ENCODE results near the gene NAA20. TPM values are rescaled to one million over a fixed set of nuclear protein-coding genes. Genes with fewer than 3 reads are reported as not detected.

NAA20 gene
- total and polyA plus RNA-seq, 2 of the 13 experiments (the other 11 are each of a cell fraction or from before 2014, with no cell fraction given): 81.9 to 82.8 TPM

- peak; percentile 97 for TF ChIP-seq HNF1B (CRISPR knock-in tag; IDR thresholded peaks at IDR 0.05)
- TF ChIP-seq RAD51 (IDR thresholded peaks at IDR 0.05; ENCODE audit: borderline replicate concordance): no peak
- TF ChIP-seq KDM3A (CRISPR knock-in tag; IDR thresholded peaks at IDR 0.05; ENCODE audit: low read depth): 0 out of 2 replicates have a peak, but pooled peaks have one; percentile 77
- TF ChIP-seq ZFP90 (CRISPR knock-in tag; IDR thresholded peaks at IDR 0.05; ENCODE audit: borderline replicate concordance): peak; percentile 43; the same call in 1 of the 2 replicates
- peak; percentile 19; the same call in 1 of the 2 replicates for TF ChIP-seq RERE (CRISPR knock-in tag; IDR thresholded peaks at IDR 0.05; ENCODE audit: low read depth)
- TF ChIP-seq, protein P1, sequence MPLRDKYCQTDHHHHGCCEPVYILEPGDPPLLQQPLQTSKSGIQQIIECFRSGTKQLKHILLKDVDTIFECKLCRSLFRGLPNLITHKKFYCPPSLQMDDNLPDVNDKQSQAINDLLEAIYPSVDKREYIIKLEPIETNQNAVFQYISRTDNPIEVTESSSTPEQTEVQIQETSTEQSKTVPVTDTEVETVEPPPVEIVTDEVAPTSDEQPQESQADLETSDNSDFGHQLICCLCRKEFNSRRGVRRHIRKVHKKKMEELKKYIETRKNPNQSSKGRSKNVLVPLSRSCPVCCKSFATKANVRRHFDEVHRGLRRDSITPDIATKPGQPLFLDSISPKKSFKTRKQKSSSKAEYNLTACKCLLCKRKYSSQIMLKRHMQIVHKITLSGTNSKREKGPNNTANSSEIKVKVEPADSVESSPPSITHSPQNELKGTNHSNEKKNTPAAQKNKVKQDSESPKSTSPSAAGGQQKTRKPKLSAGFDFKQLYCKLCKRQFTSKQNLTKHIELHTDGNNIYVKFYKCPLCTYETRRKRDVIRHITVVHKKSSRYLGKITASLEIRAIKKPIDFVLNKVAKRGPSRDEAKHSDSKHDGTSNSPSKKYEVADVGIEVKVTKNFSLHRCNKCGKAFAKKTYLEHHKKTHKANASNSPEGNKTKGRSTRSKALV (CRISPR knock-in tag; IDR thresholded peaks at IDR 0.05): no peak; the same call in none of the 2 replicates
- TF ChIP-seq ZNF251 (CRISPR knock-in tag; IDR thresholded peaks at IDR 0.05): peak; percentile 82; the same call in 1 of the 2 replicates
- TF ChIP-seq CBX1 (IDR thresholded peaks at IDR 0.05; ENCODE audit: low read depth): peak; percentile 98
- 0 out of 2 replicates have a peak, but pooled peaks have one; percentile 47 for TF ChIP-seq ZBTB10 (CRISPR knock-in tag; IDR thresholded peaks at IDR 0.05; ENCODE audit: borderline replicate concordance)
- TF ChIP-seq ZNF7 (CRISPR knock-in tag; IDR thresholded peaks at IDR 0.05): no peak
- TF ChIP-seq, protein P2, sequence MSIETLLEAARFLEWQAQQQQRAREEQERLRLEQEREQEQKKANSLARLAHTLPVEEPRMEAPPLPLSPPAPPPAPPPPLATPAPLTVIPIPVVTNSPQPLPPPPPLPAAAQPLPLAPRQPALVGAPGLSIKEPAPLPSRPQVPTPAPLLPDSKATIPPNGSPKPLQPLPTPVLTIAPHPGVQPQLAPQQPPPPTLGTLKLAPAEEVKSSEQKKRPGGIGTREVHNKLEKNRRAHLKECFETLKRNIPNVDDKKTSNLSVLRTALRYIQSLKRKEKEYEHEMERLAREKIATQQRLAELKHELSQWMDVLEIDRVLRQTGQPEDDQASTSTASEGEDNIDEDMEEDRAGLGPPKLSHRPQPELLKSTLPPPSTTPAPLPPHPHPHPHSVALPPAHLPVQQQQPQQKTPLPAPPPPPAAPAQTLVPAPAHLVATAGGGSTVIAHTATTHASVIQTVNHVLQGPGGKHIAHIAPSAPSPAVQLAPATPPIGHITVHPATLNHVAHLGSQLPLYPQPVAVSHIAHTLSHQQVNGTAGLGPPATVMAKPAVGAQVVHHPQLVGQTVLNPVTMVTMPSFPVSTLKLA (IDR thresholded peaks at IDR 0.05): peak; percentile 62; the same call in 1 of the 2 replicates
- peak; percentile 90 for TF ChIP-seq MIXL1 (CRISPR knock-in tag; IDR thresholded peaks at IDR 0.05)
- TF ChIP-seq, protein P3, sequence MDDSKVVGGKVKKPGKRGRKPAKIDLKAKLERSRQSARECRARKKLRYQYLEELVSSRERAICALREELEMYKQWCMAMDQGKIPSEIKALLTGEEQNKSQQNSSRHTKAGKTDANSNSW (CRISPR knock-in tag; IDR thresholded peaks at IDR 0.05; ENCODE audit: borderline replicate concordance): peak; percentile 46; the same call in 1 of the 2 replicates
- no peak for TF ChIP-seq HHEX (CRISPR knock-in tag; IDR thresholded peaks at IDR 0.05)
These were observed at the start of gene NAA20 (continued) for GRCh38 chr20:20017001-20017843.
